CD14-positive monocyte (primary cell): ENCODE measurements around the gene LRCH1. TPM values are rescaled to one million over a fixed set of nuclear protein-coding genes. Genes with fewer than 3 reads are reported as not detected.
A peak's percentile ranks its signal among the peaks of the same experiment; 100 is the strongest.

ENCODE experiments used
- DNase-seq, 3 donors: peaks; one replicate each; pipeline ENCODE4 v3.0.0-alpha.2; 2011 to 2022
- H2AFZ ChIP-seq: 2 replicates; pipeline ENCODE4 v1.6.0; 2012; ENCODE audit warnings: mild to moderate bottlenecking, low read depth, low read length, inconsistent platforms; ENCODE audit not compliant: insufficient read depth, poor library complexity, severe bottlenecking
- H3K27ac ChIP-seq, 2 donors: 1 replicate in 1 of 2; 2 replicates in 1 of 2; pipeline ENCODE4 v1.5.1; 2012 to 2013; ENCODE audit warnings: low read length in 2 of 2, control low read depth in 1 of 2, inconsistent platforms in 1 of 2, low read depth in 1 of 2, mild to moderate bottlenecking in 1 of 2
- H3K27me3 ChIP-seq, 2 donors: one replicate each; pipeline versions ENCODE4 v1.6.0 to v1.6.1; 2011 to 2013; ENCODE audit warnings: low read length in 2 of 2; ENCODE audit not compliant: control insufficient read depth in 2 of 2, insufficient read depth in 2 of 2
- H3K36me3 ChIP-seq, 2 donors: replicated peaks in 1 of 2; 1 replicate in 1 of 2; 2 replicates in 1 of 2; pipeline versions ENCODE4 v1.5.1 to v1.6.1; 2012 to 2013; ENCODE audit warnings: low read length in 2 of 2, control low read depth in 1 of 2, inconsistent platforms in 1 of 2, mild to moderate bottlenecking in 1 of 2; ENCODE audit not compliant: insufficient read depth in 2 of 2, control insufficient read depth in 1 of 2
- H3K4me1 ChIP-seq, 2 donors: 1 replicate in 1 of 2; 2 replicates in 1 of 2; pipeline versions ENCODE4 v1.5.1 to v1.6.1; 2012 to 2013; ENCODE audit warnings: low read length in 2 of 2, control low read depth in 1 of 2, inconsistent platforms in 1 of 2, mild to moderate bottlenecking in 1 of 2, moderate library complexity in 1 of 2; ENCODE audit not compliant: insufficient read depth in 2 of 2, control insufficient read depth in 1 of 2
- H3K4me2 ChIP-seq: replicated peaks from 2 replicates; pipeline ENCODE3; 2012; ENCODE audit warnings: low read length, moderate library complexity, mild to moderate bottlenecking; ENCODE audit not compliant: poor library complexity, severe bottlenecking; ENCODE audit errors: extremely low read depth
- H3K4me3 ChIP-seq, 3 experiments: fragments of 200-600 bp in 1 of 3; sonication (generic) in 1 of 3; replicated peaks in 1 of 3; 1 replicate in 2 of 3; 2 replicates in 1 of 3; pipeline ENCODE4 v1.5.1; 2011 to 2013; ENCODE audit warnings: low read length in 3 of 3, mild to moderate bottlenecking in 3 of 3, control low read depth in 2 of 3, low read depth in 2 of 3, inconsistent platforms in 1 of 3, moderate library complexity in 1 of 3
- H3K79me2 ChIP-seq: 2 replicates; pipeline ENCODE4 v1.6.0; 2012; ENCODE audit warnings: mild to moderate bottlenecking, control low read depth, inconsistent platforms, low read length, moderate library complexity; ENCODE audit not compliant: insufficient read depth
- H3K9ac ChIP-seq: 2 replicates; pipeline ENCODE4 v1.6.0; 2017; ENCODE audit warnings: low read length, mild to moderate bottlenecking; ENCODE audit not compliant: insufficient read depth, poor library complexity, severe bottlenecking
- H3K9me3 ChIP-seq, 2 donors: replicated peaks in 1 of 2; 1 replicate in 1 of 2; 2 replicates in 1 of 2; pipeline versions ENCODE4 v1.5.1 to v1.6.1; 2012 to 2013; ENCODE audit warnings: low read length in 2 of 2, control low read depth in 1 of 2; ENCODE audit not compliant: control insufficient read depth in 1 of 2, insufficient read depth in 1 of 2
- H4K20me1 ChIP-seq: 2 replicates; pipeline ENCODE4 v1.6.0; 2012; ENCODE audit warnings: mild to moderate bottlenecking, low read length, control low read depth, moderate library complexity; ENCODE audit not compliant: insufficient read depth
- H3K27ac Mint-ChIP-seq, 7 donors: one replicate each; pipeline ENCODE4 v1.8.0; 2020; ENCODE audit warnings: mild to moderate bottlenecking in 7 of 7, mixed read lengths in 7 of 7, moderate library complexity in 6 of 7, inconsistent platforms in 2 of 7
- H3K27me3 Mint-ChIP-seq, 3 donors: one replicate each; pipeline ENCODE4 v1.8.0; 2021 to 2022; ENCODE audit warnings: low read depth in 3 of 3, mild to moderate bottlenecking in 3 of 3, mixed read lengths in 3 of 3, moderate library complexity in 3 of 3, inconsistent platforms in 1 of 3
- H3K36me3 Mint-ChIP-seq, 2 donors: one replicate each; pipeline ENCODE4 v1.8.0; 2020; ENCODE audit warnings: mixed read lengths in 2 of 2, inconsistent platforms in 1 of 2, mild to moderate bottlenecking in 1 of 2
- H3K4me1 Mint-ChIP-seq: one replicate; pipeline ENCODE4 v1.8.0; 2020; ENCODE audit warnings: mild to moderate bottlenecking, mixed read lengths
- H3K4me3 Mint-ChIP-seq, 2 donors: one replicate each; pipeline ENCODE4 v1.8.0; 2020; ENCODE audit warnings: mild to moderate bottlenecking in 2 of 2, mixed read lengths in 2 of 2, moderate library complexity in 1 of 2
- H3K9me3 Mint-ChIP-seq, 7 donors: one replicate each; pipeline ENCODE4 v1.8.0; 2020 to 2022; ENCODE audit warnings: mixed read lengths in 7 of 7, mild to moderate bottlenecking in 6 of 7, moderate library complexity in 6 of 7, inconsistent platforms in 2 of 7
- CTCF ChIP-seq: fragments of 200-600 bp; IDR thresholded peaks from one replicate; pipeline ENCODE4 v1.8.0; 2022; ENCODE audit warnings: antibody characterized with exemption, mild to moderate bottlenecking
- WGBS: methylation state at CpG from one replicate; pipeline ENCODE4 v1.1.5; 2013; ENCODE audit warnings: missing lambda C conversion rate; ENCODE audit not compliant: insufficient coverage; 5-methylcytosine and 5-hydroxymethylcytosine counted together
- intact Hi-C, 2 donors: fragments of 100-400 bp; cut with micrococcal nuclease; formaldehyde crosslinking; loops; one replicate each; pipeline versions ENCODE4 v1.15.0 to v1.15.1; 2023
- polyA plus RNA-seq, 3 donors: library from polyadenylated mRNA; depleted of rRNA in 1 of 3; unstranded in 2 of 3; stranded (reverse) in 1 of 3; fragments of 300-500 nt in 2 of 3; fragments of >200 nt in 1 of 3; fragmentation: Illumina TruSeq in 2 of 3; gene quantifications; 1 replicate in 2 of 3; 2 replicates in 1 of 3; pipeline ENCODE4 v1.2.3, GENCODE V29; 2012 to 2021

The LRCH1 gene
- polyA plus RNA-seq, 3 donors: 0.88 to 7.1 (median 2.1) TPM

- 1% methylated on average over 73 of the region's 77 CpGs for WGBS
- no peaks in the 10 kb centered on the region for H3K27me3 ChIP-seq
- H4K20me1 ChIP-seq: no peaks in the 10 kb centered on the region
- H3K4me3 Mint-ChIP-seq: peak within 1 kb of the TSS; percentile 99 to 100
- H3K27ac ChIP-seq: peak within 1 kb of the TSS; percentile 86 to 94
- H3K27me3 Mint-ChIP-seq: peaks cover 0 to 2% (median 1%) of the 10 kb centered on the region in 3 donors
- peaks cover 6 to 7% of the 10 kb centered on the region in 2 donors for H3K36me3 ChIP-seq
- intact Hi-C loops: no loop called here
- DNase-seq: peak; percentile 72 to 81 (median 76)
- H3K9me3 ChIP-seq: no peaks in the 10 kb centered on the region
- peak within 1 kb of the TSS; percentile 93 for H3K9ac ChIP-seq
- peaks cover 4 to 5% of the 10 kb centered on the region in 2 donors for H3K36me3 Mint-ChIP-seq
- peaks cover 15 to 20% of the 10 kb centered on the region in 2 donors for H3K4me1 ChIP-seq
- H3K4me1 Mint-ChIP-seq: peaks cover 42% of the 10 kb centered on the region
- peak within 1 kb of the TSS; percentile 56 to 91 (median 82) for H3K4me3 ChIP-seq
- H3K9me3 Mint-ChIP-seq: no peaks in the 10 kb centered on the region
- H3K79me2 ChIP-seq: peaks cover 49% of the 10 kb centered on the region
- H3K27ac Mint-ChIP-seq: peak within 1 kb of the TSS; percentile 95 to 99 (median 98)
- H3K4me2 ChIP-seq: peak within 1 kb of the TSS; percentile 77
- no peak for TF ChIP-seq CTCF
- peak within 1 kb of the TSS; percentile 92 for H2AFZ ChIP-seq
These were observed 243.8 kb downstream of the LRCH1 start, which contains the start of gene ESD for GRCh38 chr13:46796515-46797474. TSS of gene ESD (minus strand) at chr13:46797161. CDS start at chr13:46791413, 5,748 bp downstream.

GRCh38 chr13:46797501-46798237 is 244.7 kb downstream of the LRCH1 start:
- H3K4me2 ChIP-seq: peak overlapping the region; percentile 77
- no peak for DNase-seq
- no peaks in the 10 kb centered on the region for H3K27me3 ChIP-seq
- peaks cover 0 to 2% (median 1%) of the 10 kb centered on the region in 3 donors for H3K27me3 Mint-ChIP-seq
- H3K36me3 Mint-ChIP-seq: peaks cover 4 to 5% of the 10 kb centered on the region in 2 donors
- H3K4me3 Mint-ChIP-seq: peak overlapping the region; percentile 99 to 100
- no peaks in the 10 kb centered on the region for H3K9me3 Mint-ChIP-seq
- peaks cover 0 to 3% of the 10 kb centered on the region in 2 donors for H3K36me3 ChIP-seq
- intact Hi-C loops: no loop called here
- H3K9ac ChIP-seq: peak overlapping the region; percentile 93
- H3K79me2 ChIP-seq: peaks cover 41% of the 10 kb centered on the region
- H2AFZ ChIP-seq: peak overlapping the region; percentile 92
- no peaks in the 10 kb centered on the region for H4K20me1 ChIP-seq
- H3K4me1 ChIP-seq: peaks cover 15 to 20% of the 10 kb centered on the region in 2 donors
- H3K27ac ChIP-seq: peak overlapping the region; percentile 86 to 94
- peak overlapping the region; percentile 90 to 99 (median 98) for H3K27ac Mint-ChIP-seq
- no peak for TF ChIP-seq CTCF
- peaks cover 42% of the 10 kb centered on the region for H3K4me1 Mint-ChIP-seq
- peak overlapping the region; percentile 56 to 91 (median 82) for H3K4me3 ChIP-seq
- H3K9me3 ChIP-seq: no peaks in the 10 kb centered on the region
- WGBS: 50% methylated on average over 6 of the region's 9 CpGs
